HFFc6 (cell line): ENCODE measurements around the gene ZNF83. TPM values are rescaled to one million over a fixed set of nuclear protein-coding genes. Genes with fewer than 3 reads are reported as not detected.

Experiments used
- DNase-seq: peaks from one replicate; pipeline ENCODE4 v3.0.0-alpha.2; 2018
- H3K27ac Mint-ChIP-seq: 2 replicates; pipeline ENCODE4 v1.8.0; 2020; ENCODE audit warnings: mild to moderate bottlenecking, mixed read lengths
- H3K27me3 Mint-ChIP-seq: 2 replicates; pipeline ENCODE4 v1.8.0; 2021; ENCODE audit warnings: mild to moderate bottlenecking, moderate library complexity, mixed read lengths; ENCODE audit not compliant: insufficient read depth
- H3K36me3 Mint-ChIP-seq: 2 replicates; pipeline ENCODE4 v1.8.0; 2021; ENCODE audit warnings: low read depth, mixed read lengths
- H3K4me1 Mint-ChIP-seq: 2 replicates; pipeline ENCODE4 v1.8.0; 2020; ENCODE audit warnings: low read depth, mixed read lengths
- H3K4me3 Mint-ChIP-seq: 2 replicates; pipeline ENCODE4 v1.8.0; 2020; ENCODE audit warnings: mild to moderate bottlenecking, moderate library complexity, mixed read lengths
- H3K9me3 Mint-ChIP-seq: 2 replicates; pipeline ENCODE4 v1.8.0; 2020; ENCODE audit warnings: mild to moderate bottlenecking, mixed read lengths
- total RNA-seq, 6 experiments: library from RNA; stranded (reverse); fragmentation: NEBNext Ultra II Directional; extraction: Animal tissue kit (Norgen Biotek cat#: 25700); gene quantifications; 2 replicates in 1 of 6; 3 replicates in 5 of 6; pipeline ENCODE4 v1.2.3, GENCODE V29; 2021
- TF ChIP-seq, protein P1 (sequence below): fragments of 200-600 bp; sonication (generic); IDR thresholded peaks from 2 replicates; pipeline ENCODE4 v1.5.0; 2021; ENCODE audit warnings: antibody characterized with exemption, mild to moderate bottlenecking

Gene ZNF83
- total RNA-seq, 6 experiments from 2014 or later, result 22.8 to 31.1 (median 26.0) TPM

- Mint-ChIP-seq H3K27ac (no peak overlapping the region), H3K4me1 (no peaks in the 10 kb centered on the region)
Measured at GRCh38 chr19:52622261-52622660, 15.9 kb downstream of the ZNF83 start.

DNA sequence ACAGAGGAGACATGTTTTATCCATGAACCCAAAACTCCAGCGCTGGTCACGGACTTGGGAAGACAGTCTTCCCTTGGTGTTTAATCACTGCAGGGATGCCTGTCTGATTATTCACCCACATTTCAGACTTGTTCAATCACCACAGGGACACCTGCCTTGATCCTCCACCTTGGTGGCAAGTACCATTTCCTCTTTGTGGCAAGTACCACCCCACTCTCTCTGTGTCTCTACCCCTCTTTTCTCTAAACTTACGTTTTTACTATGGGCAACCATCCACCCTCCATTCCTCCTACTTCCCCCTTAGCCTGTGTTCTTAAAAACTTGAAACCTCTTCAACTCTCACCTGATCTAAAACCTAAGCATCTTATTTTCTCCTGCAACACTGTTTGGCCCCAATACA, 16.8 kb downstream of the ZNF83 start:
- H3K4me1 Mint-ChIP-seq, result no peaks in the 10 kb centered on the region
- peaks cover 63% of the 10 kb centered on the region for H3K36me3 Mint-ChIP-seq
- H3K9me3 Mint-ChIP-seq, result peaks cover 14% of the 10 kb centered on the region
- no peak for DNase-seq
- TF ChIP-seq, protein P1, sequence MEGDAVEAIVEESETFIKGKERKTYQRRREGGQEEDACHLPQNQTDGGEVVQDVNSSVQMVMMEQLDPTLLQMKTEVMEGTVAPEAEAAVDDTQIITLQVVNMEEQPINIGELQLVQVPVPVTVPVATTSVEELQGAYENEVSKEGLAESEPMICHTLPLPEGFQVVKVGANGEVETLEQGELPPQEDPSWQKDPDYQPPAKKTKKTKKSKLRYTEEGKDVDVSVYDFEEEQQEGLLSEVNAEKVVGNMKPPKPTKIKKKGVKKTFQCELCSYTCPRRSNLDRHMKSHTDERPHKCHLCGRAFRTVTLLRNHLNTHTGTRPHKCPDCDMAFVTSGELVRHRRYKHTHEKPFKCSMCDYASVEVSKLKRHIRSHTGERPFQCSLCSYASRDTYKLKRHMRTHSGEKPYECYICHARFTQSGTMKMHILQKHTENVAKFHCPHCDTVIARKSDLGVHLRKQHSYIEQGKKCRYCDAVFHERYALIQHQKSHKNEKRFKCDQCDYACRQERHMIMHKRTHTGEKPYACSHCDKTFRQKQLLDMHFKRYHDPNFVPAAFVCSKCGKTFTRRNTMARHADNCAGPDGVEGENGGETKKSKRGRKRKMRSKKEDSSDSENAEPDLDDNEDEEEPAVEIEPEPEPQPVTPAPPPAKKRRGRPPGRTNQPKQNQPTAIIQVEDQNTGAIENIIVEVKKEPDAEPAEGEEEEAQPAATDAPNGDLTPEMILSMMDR, result no peak
- H3K27me3 Mint-ChIP-seq, result no peaks in the 10 kb centered on the region; the same call in none of the 2 replicates
- no peak overlapping the region for H3K27ac Mint-ChIP-seq
- no peak overlapping the region for H3K4me3 Mint-ChIP-seq

More at GRCh38 chr19:52622261-52622660, 15.9 kb downstream of the ZNF83 start:
- TF ChIP-seq, protein P1, result peak; percentile 13; the same call in 1 of the 2 replicates
- Mint-ChIP-seq H3K27me3 (no peaks in the 10 kb centered on the region; the same call in none of the 2 replicates), H3K9me3 (peaks cover 6% of the 10 kb centered on the region), H3K36me3 (peaks cover 54% of the 10 kb centered on the region), H3K4me3 (no peak overlapping the region)
- no peak for DNase-seq

GRCh38 chr19:52613299-52613906, 24.8 kb downstream of the ZNF83 start:
- Mint-ChIP-seq H3K9me3 (peaks cover 82% of the 10 kb centered on the region), H3K36me3 (peaks cover 90% of the 10 kb centered on the region), H3K4me1 (no peaks in the 10 kb centered on the region), H3K27ac (no peak overlapping the region), H3K27me3 (no peaks in the 10 kb centered on the region; the same call in 1 of the 2 replicates), H3K4me3 (no peak overlapping the region)
- no peak for DNase-seq
- TF ChIP-seq, protein P1, result no peak

GRCh38 chr19:52603558-52604207, 34.5 kb downstream of the ZNF83 start:
- Mint-ChIP-seq H3K27me3 (no peaks in the 10 kb centered on the region; the same call in 1 of the 2 replicates), H3K9me3 (peaks cover 24% of the 10 kb centered on the region), H3K4me1 (peaks cover 28% of the 10 kb centered on the region), H3K27ac (no peak overlapping the region), H3K4me3 (no peak overlapping the region), H3K36me3 (peaks cover 49% of the 10 kb centered on the region)
- peak; percentile 42 for DNase-seq
- TF ChIP-seq, protein P1, result no peak

DNA sequence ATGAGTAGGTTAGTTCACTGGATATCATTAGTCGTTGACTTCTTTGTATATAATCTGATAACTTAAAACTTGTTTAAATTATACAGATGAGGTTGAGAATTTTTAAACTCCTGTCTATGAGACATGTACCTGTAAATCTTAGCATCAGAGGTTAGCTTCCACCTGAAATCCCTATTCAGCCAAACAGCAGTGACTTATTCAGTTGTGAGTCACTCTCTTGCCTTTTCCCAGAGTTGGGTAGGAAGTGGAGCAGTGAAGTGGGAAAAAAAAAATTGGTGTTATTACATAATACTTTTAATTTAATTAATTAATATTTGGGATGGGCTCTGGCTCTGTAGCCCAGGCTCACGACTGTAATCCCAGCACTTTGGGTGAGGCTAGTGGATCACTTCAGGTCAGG, 35.2 kb downstream of the ZNF83 start:
- H3K4me3 Mint-ChIP-seq, result no peak overlapping the region
- H3K9me3 Mint-ChIP-seq, result peaks cover 26% of the 10 kb centered on the region
- no peaks in the 10 kb centered on the region; the same call in 1 of the 2 replicates for H3K27me3 Mint-ChIP-seq
- no peak for DNase-seq
- H3K27ac Mint-ChIP-seq, result no peak overlapping the region
- peaks cover 49% of the 10 kb centered on the region for H3K36me3 Mint-ChIP-seq
- TF ChIP-seq, protein P1, result no peak
- peaks cover 28% of the 10 kb centered on the region for H3K4me1 Mint-ChIP-seq
